ENCODE data around the gene SATB1. TPM values are rescaled to one million over a fixed set of nuclear protein-coding genes. Genes with fewer than 3 reads are reported as not detected.

SATB1 gene
- total RNA-seq, 2 donors from 2014 or later, result 36.1 to 50.8 TPM

DNA sequence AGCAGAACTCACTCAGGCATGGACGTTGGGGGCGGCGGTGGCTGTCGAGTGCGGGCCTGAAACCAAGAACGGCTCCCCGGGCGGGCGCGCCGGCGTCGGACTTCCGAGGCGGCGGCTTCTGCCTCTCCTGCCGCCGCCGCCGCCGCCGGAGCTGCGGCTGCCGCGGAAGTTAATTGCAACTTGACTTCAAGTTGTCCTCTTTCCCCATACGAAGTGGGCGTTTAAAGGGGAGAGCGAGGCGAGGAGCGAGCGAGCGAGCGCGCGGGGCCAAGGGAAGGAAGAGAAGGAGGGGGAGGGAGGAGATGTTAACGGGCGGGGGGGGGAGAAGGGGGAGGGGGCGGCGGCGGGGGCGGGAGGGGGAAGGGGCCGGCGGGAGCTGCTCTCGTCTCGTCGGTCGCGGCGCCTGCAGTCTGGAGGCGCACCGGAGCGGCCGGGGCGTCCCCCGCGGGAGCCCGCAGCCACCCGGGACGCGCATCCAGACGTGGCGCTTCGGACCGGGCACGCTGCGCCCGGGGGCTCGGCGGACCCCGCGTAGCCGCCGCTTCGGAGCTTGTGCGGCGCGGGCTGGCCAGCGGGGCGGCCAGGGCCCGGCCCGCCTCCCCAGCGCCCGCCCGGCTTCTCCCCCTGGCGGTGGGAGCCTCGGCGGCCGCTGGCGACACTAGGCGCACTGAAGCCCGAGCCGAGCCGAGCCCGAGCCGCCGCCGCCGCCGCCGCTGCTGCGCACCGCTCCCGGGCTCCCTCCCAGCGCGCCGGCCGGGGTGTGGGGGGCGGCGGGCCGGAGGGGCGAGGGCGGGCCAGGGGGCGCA is 19.7 kb upstream of the SATB1 start:
- Histone ChIP-seq H3K27me3 (no peaks in the 10 kb centered on the region), H3K4me1 (peaks cover 25% of the 10 kb centered on the region), H3K27ac (peak overlapping the region; percentile 42 to 82 (median 72)), H3K4me3 (peak overlapping the region; percentile 28 to 71), H3K36me3 (replicated peaks in 1 of 2; ENCODE audit: insufficient read depth in 1 of 2, low read depth in 2 of 2) (no peaks in the 10 kb centered on the region), H3K9me3 (no peaks in the 10 kb centered on the region)
- TF ChIP-seq, protein P1, sequence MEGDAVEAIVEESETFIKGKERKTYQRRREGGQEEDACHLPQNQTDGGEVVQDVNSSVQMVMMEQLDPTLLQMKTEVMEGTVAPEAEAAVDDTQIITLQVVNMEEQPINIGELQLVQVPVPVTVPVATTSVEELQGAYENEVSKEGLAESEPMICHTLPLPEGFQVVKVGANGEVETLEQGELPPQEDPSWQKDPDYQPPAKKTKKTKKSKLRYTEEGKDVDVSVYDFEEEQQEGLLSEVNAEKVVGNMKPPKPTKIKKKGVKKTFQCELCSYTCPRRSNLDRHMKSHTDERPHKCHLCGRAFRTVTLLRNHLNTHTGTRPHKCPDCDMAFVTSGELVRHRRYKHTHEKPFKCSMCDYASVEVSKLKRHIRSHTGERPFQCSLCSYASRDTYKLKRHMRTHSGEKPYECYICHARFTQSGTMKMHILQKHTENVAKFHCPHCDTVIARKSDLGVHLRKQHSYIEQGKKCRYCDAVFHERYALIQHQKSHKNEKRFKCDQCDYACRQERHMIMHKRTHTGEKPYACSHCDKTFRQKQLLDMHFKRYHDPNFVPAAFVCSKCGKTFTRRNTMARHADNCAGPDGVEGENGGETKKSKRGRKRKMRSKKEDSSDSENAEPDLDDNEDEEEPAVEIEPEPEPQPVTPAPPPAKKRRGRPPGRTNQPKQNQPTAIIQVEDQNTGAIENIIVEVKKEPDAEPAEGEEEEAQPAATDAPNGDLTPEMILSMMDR (IDR thresholded peaks at IDR 0.05), result peak in 4 of 7 experiments; percentile 56 to 90 (median 80)
- peak in 1 of 3 donors; percentile 21 for TF ChIP-seq POLR2A (IDR thresholded peaks at IDR 0.05)
- WGBS, 2 donors, result 0 to 1% methylated on average over 52 to 58 of the region's 113 CpGs
- ATAC-seq (peak; percentile 93), DNase-seq (peak; percentile 70 to 80 (median 75))
- intact Hi-C loops (cut with DNase I), result no loop called here

DNA sequence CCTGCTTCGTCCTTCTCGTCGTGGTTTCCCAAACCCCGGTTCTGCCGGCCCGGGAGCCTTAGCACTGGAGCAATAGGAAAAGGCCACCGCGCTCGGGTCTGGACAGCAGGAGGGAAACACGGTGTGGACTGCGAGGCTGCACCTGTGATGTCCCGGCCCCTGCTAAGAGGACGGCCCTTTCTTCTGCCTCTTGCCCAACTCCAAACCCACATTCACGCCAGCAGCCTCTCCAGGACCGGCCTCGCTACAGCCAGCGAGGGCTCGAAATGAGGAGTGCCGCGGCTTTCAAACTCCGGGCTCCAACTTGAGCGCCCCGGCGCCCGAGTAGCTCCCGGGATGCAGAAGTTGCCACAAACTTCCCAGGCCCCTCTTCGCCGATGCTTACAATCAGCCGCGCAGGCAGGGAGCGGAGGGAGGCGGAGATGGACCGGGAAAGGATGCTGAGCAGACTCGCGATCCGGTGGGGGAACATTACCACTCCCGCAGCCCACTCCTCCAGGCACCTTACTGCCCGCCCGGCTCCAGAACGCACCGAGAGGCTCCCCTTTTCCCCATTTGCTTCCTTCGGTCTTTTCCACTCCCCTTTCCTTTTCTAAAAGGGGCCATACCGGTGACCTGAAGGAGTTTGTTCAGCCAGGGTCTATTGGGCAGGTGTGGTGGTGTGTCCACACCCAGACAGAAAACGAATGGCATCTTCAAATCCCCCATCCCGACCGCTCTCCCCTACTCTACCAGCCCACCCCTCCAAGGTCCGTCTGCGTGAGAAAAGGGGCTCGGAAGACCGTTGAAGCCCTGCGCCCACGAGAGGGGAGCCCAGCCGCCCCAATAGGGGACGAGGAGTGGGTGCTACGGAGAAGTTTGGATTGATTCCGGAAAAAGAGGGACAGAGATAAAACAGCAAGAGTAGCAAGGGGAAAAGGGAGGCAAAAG is 18.8 kb upstream of the SATB1 start:
- TF ChIP-seq POLR2A (IDR thresholded peaks at IDR 0.05), result peak in 1 of 3 donors; percentile 13
- TF ChIP-seq, protein P1 (IDR thresholded peaks at IDR 0.05), result no peak
- Histone ChIP-seq H3K36me3 (replicated peaks in 1 of 2; ENCODE audit: insufficient read depth in 1 of 2, low read depth in 2 of 2) (no peaks in the 10 kb centered on the region), H3K27me3 (no peaks in the 10 kb centered on the region), H3K4me1 (peaks cover 25% of the 10 kb centered on the region), H3K4me3 (peak overlapping the region; percentile 25 to 71), H3K9me3 (no peaks in the 10 kb centered on the region), H3K27ac (peak overlapping the region; percentile 42 to 82 (median 72))
- WGBS, 2 donors, result 0 to 1% methylated on average over 54 to 56 of the region's 56 CpGs
- ATAC-seq (peak; percentile 15), DNase-seq (peak; percentile 29 to 49 (median 40))
- intact Hi-C loops (cut with DNase I), result no loop called here

DNA sequence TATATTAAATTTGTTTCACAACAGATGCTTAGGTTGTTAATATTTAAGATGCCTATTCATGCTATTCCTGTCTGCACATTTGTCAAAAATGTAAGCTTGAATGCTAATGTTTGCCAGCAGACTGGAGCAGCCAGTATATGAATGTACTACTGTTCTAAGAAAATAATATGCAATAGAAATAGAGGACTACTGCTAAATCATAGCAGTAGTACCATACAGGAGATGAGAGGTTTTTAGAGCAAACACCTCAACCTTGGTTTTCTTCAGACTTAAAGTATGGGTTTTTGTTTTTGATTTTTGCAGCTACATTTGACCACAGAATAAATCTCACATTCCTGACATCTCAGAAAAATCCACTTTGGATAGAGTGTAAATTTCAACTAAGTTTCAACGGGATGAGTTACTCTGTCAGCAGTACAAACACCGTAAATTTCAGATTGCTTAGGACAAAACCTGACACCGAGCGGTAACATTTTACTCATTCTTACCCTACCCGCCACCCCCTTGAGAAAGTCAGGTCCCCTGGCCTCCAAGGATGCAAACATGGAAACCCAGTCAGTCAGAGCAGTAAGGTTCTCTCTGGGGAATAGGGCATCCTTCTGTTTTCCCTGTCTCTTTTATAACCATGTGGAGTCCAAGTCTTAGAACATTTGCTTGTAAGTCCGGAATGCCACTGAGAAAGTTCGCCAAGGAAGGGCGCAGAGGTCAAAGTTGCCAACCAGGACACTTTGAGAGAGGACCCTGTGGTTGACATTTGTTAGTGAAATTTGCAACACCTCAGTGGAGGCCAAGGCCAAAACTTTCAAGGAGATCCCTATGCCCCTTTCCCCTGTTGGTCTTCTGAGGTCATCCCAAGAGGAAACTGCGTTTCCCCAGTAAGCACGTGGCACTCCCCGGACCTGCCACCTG is 17.9 kb upstream of the SATB1 start:
- intact Hi-C loops (cut with DNase I), result no loop called here
- no peak for ATAC-seq
- Histone ChIP-seq H3K27ac (peak overlapping the region in 2 of 4 donors; percentile 73 to 82), H3K9me3 (no peaks in the 10 kb centered on the region), H3K4me3 (peak overlapping the region in 1 of 2 donors; percentile 71), H3K27me3 (no peaks in the 10 kb centered on the region), H3K4me1 (peaks cover 25% of the 10 kb centered on the region), H3K36me3 (replicated peaks in 1 of 2; ENCODE audit: insufficient read depth in 1 of 2, low read depth in 2 of 2) (no peaks in the 10 kb centered on the region)
- no peak for TF ChIP-seq POLR2A (IDR thresholded peaks at IDR 0.05)
- TF ChIP-seq, protein P1 (IDR thresholded peaks at IDR 0.05), result no peak
- WGBS, 2 donors, result 50 to 68% methylated on average over 10 to 11 of the region's 11 CpGs
- no peak for DNase-seq

DNA sequence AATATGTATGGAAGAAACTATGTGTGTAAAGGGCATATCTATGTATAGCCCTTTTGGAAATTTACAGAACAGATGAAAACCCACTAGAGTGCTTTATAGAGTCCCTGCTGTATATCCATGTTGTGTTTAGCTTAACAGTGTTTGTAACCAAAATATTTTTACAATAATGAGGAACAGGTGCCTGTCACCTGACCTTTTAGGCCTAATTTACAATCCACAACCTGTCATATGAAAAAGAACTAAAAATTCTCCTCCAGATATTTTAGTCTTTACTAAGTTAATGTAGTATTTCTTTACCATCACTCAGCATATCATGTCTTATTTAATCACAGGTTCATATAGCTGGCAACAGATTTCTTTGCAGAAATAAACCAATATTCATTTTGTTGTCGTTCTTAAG is 16.4 kb upstream of the SATB1 start:
- TF ChIP-seq, protein P1 (IDR thresholded peaks at IDR 0.05), result no peak
- no peak for TF ChIP-seq POLR2A (IDR thresholded peaks at IDR 0.05)
- no peaks in the 10 kb centered on the region for H3K36me3 ChIP-seq (replicated peaks in 1 of 2; ENCODE audit: insufficient read depth in 1 of 2, low read depth in 2 of 2)
- H3K4me3 ChIP-seq, result no peak overlapping the region
- peaks cover 24% of the 10 kb centered on the region for H3K4me1 ChIP-seq
- H3K27ac ChIP-seq, result no peak overlapping the region
- no peaks in the 10 kb centered on the region for H3K27me3 ChIP-seq
- intact Hi-C loops (cut with DNase I), result no loop called here
- H3K9me3 ChIP-seq, result no peaks in the 10 kb centered on the region
- no peak for ATAC-seq
- WGBS, 2 donors, result 60 to 79% methylated on average over 1 of the region's 1 CpG
- no peak for DNase-seq

Data from body of pancreas (tissue), 4 donors.